K562 (cell line): ENCODE results near the gene RIPPLY3. TPM values are rescaled to one million over a fixed set of nuclear protein-coding genes. Genes with fewer than 3 reads are reported as not detected.
A peak's percentile ranks its signal among the peaks of the same experiment; 100 is the strongest.

Experiments
- BHLHE40 ChIP-seq: IDR thresholded peaks from 2 replicates; pipeline ENCODE4 v1.6.1; 2011; ENCODE audit warnings: low read length, improper control_type of control experiment
- DNMT1 ChIP-seq: fragments of 450-650 bp; IDR thresholded peaks from 2 replicates; pipeline ENCODE4 v1.6.1; 2016; ENCODE audit warnings: antibody characterized with exemption, mild to moderate bottlenecking
- GATAD2A ChIP-seq: fragments of 450-650 bp; IDR thresholded peaks from 2 replicates; pipeline ENCODE4 v1.6.1; 2017
- HIVEP1 ChIP-seq: fragments of 250-450 bp; sonication (Bioruptor Pico); IDR thresholded peaks from 2 replicates; pipeline ENCODE4 v1.4.0; 2020; ENCODE audit warnings: mild to moderate bottlenecking
- HMGN3 ChIP-seq: IDR thresholded peaks from 2 replicates; pipeline ENCODE4 v1.6.1; 2011; ENCODE audit warnings: borderline replicate concordance, low read depth, mild to moderate bottlenecking, mixed read lengths, low read length; ENCODE audit not compliant: insufficient read length; ENCODE audit errors: extremely low read depth
- KAT2B ChIP-seq: IDR thresholded peaks from one replicate; pipeline ENCODE4 v1.6.1; 2012; ENCODE audit warnings: low read depth, mild to moderate bottlenecking, control low read depth, inconsistent platforms, low read length, moderate library complexity
- MCM5 ChIP-seq: fragments of 450-650 bp; IDR thresholded peaks from 2 replicates; pipeline ENCODE4 v1.6.1; 2016; ENCODE audit warnings: low read depth
- NFXL1 ChIP-seq: fragments of 450-650 bp; formaldehyde crosslinking; IDR thresholded peaks from 2 replicates; pipeline ENCODE4 v1.4.0; 2021; ENCODE audit warnings: mild to moderate bottlenecking
- PHF8 ChIP-seq: fragments of 200-600 bp; sonication (generic); IDR thresholded peaks from 2 replicates; pipeline ENCODE4 v1.6.1; 2012; ENCODE audit warnings: mixed run types, mild to moderate bottlenecking, inconsistent platforms, low read length, moderate library complexity, borderline replicate concordance
- PREB ChIP-seq: sonication (generic); formaldehyde crosslinking; IDR thresholded peaks from 2 replicates; pipeline ENCODE4 v1.8.1; 2023; ENCODE audit warnings: mild to moderate bottlenecking, missing genetic modification reagents
- PYGO2 ChIP-seq: fragments of 450-650 bp; IDR thresholded peaks from 2 replicates; pipeline ENCODE4 v1.6.1; 2016; ENCODE audit warnings: mild to moderate bottlenecking, missing genetic modification characterization, moderate library complexity, missing compliant biosample characterization
- RCOR1 ChIP-seq, 2 experiments: IDR thresholded peaks; 2 replicates each; pipeline ENCODE4 v1.6.1; 2012; ENCODE audit warnings: low read depth in 2 of 2, low read length in 2 of 2, borderline replicate concordance in 1 of 2, improper control_type of control experiment in 1 of 2
- SMAD4 ChIP-seq: fragments of 250-450 bp; sonication (Bioruptor Pico); conservative IDR thresholded peaks from 2 replicates; pipeline ENCODE4 v1.8.0; 2021; ENCODE audit warnings: inconsistent platforms, mild to moderate bottlenecking, moderate library complexity
- SRSF1 ChIP-seq: fragments of 200-400 bp; formaldehyde crosslinking; IDR thresholded peaks from 2 replicates; pipeline ENCODE4 v1.6.1; 2017; ENCODE audit warnings: mild to moderate bottlenecking, low read depth, low read length, moderate library complexity
- STAT5A ChIP-seq: IDR thresholded peaks from 2 replicates; pipeline ENCODE4 v1.6.1; 2012; ENCODE audit warnings: low read length, inconsistent platforms, borderline replicate concordance
- ZNF282 ChIP-seq: sonication (generic); formaldehyde crosslinking; IDR thresholded peaks from 2 replicates; pipeline ENCODE4 v1.8.1; 2023; ENCODE audit warnings: missing genetic modification reagents
- ZNF316 ChIP-seq: fragments of 450-650 bp; IDR thresholded peaks from 2 replicates; pipeline ENCODE4 v1.6.1; 2016
- ZNF57 ChIP-seq: fragments of 450-650 bp; formaldehyde crosslinking; IDR thresholded peaks from 2 replicates; pipeline ENCODE4 v1.4.0; 2020; ENCODE audit warnings: mild to moderate bottlenecking, moderate library complexity
- ZNF592 ChIP-seq: fragments of 450-650 bp; IDR thresholded peaks from 2 replicates; pipeline ENCODE4 v1.6.1; 2017; ENCODE audit warnings: antibody characterized with exemption, mild to moderate bottlenecking
- ZNF639 ChIP-seq, 2 experiments: fragments of 200-800 bp in 1 of 2; sonication (Bioruptor generic) in 1 of 2; sonication (generic) in 1 of 2; formaldehyde crosslinking in 1 of 2; IDR thresholded peaks in 1 of 2; conservative IDR thresholded peaks in 1 of 2; 2 replicates each; pipeline versions ENCODE4 v1.5.0 to v1.6.1; 2016 to 2020; ENCODE audit warnings: missing compliant biosample characterization in 1 of 2, missing genetic modification characterization in 1 of 2, missing genetic modification reagents in 1 of 2
- ZNF77 ChIP-seq: fragments of 250-450 bp; sonication (Bioruptor Pico); IDR thresholded peaks from 2 replicates; pipeline ENCODE4 v1.5.0; 2020
- polyA plus RNA-seq, 8 experiments: library from polyadenylated mRNA; depleted of rRNA in 4 of 8; stranded (reverse) in 5 of 8; unstranded in 3 of 8; fragments of >200 nt; fragmentation: Nextera tagmentation in 2 of 8; fragmentation: Illumina TruSeq in 1 of 8; extraction: Ambion mirVana in 2 of 8; extraction: Trizol in 1 of 8; gene quantifications; 2 replicates each; pipeline versions ENCODE4 v1.2.1 to v1.2.3, GENCODE V29; 2011 to 2014; ENCODE audit warnings: inconsistent platforms in 1 of 8, missing spikeins in 1 of 8
- total RNA-seq, 7 experiments: library from RNA; depleted of rRNA in 6 of 7; stranded (reverse); fragments of >200 nt in 6 of 7; fragmentation: Illumina TruSeq in 2 of 7; extraction: Trizol in 2 of 7; gene quantifications; 2 replicates each; pipeline versions ENCODE4 v1.2.1 to v1.2.3, GENCODE V29; 2011 to 2021; ENCODE audit warnings: low replicate concordance in 1 of 7

The RIPPLY3 gene
- total and polyA plus RNA-seq, 9 of the 15 experiments (the other 6 are each of a cell fraction or from before 2014, with no cell fraction given): not detected

- TF ChIP-seq SMAD4 (peak; percentile 50; the same call in 1 of the 2 replicates), SRSF1 (no peak), MCM5 (no peak), HIVEP1 (no peak), GATAD2A (no peak), PHF8 (peak; percentile 82; the same call in 1 of the 2 replicates), BHLHE40 (peak; percentile 42), ZNF282 (CRISPR knock-in tag) (no peak), STAT5A (no peak), ZNF57 (CRISPR knock-in tag) (no peak), ZNF592 (no peak), PYGO2 (tag) (no peak), ZNF639 (CRISPR knock-in tag; conservative IDR thresholded peaks at IDR 0.05 in 1 of 2, IDR thresholded peaks at IDR 0.05 in 1 of 2) (peak in 1 of 2 experiments; percentile 92; a peak in 2 of 4 replicates), HMGN3 (peak; percentile 4), KAT2B (no peak), PREB (CRISPR knock-in tag) (no peak), NFXL1 (CRISPR knock-in tag) (no peak), ZNF316 (no peak), DNMT1 (no peak), ZNF77 (no peak), RCOR1 (IDR thresholded peaks at IDR 0.05; ENCODE audit: borderline replicate concordance in 1 of 2, low read depth in 2 of 2, low read length in 2 of 2) (no peak; a peak in 1 of 4 replicates)
Observed at GRCh38 chr21:36966066-36966820, 40.3 kb upstream of the RIPPLY3 start, which contains the start of gene HLCS (continued).
